Activated naive CD4-positive, alpha-beta T cell treated with anti-CD3 and anti-CD28 coated beads, Interleukin-2, amount 10 ng/mL, durations not matched to agents 7 days and 5 days (primary cell): ENCODE results near the gene KRT7.

Experiments used
- CTCF ChIA-PET: fragments of 350-600 bp; sonication (Branson Sonifier 250); formaldehyde crosslinking; loops from one replicate; lab custom pipeline; 2021; ENCODE audit warnings: antibody characterized with exemption; lab: Charles Lee
- DNase-seq: peaks from one replicate; pipeline ENCODE4 v3.0.0-alpha.2; 2020
- H3K27ac Mint-ChIP-seq: one replicate; pipeline ENCODE4 v1.8.0; 2021; ENCODE audit warnings: mild to moderate bottlenecking, moderate library complexity, mixed read lengths
- H3K27me3 Mint-ChIP-seq: one replicate; pipeline ENCODE4 v1.8.0; 2021; ENCODE audit warnings: mild to moderate bottlenecking, mixed read lengths
- H3K36me3 Mint-ChIP-seq: one replicate; pipeline ENCODE4 v1.8.0; 2021; ENCODE audit warnings: mixed read lengths
- H3K4me1 Mint-ChIP-seq: one replicate; pipeline ENCODE4 v1.8.0; 2021; ENCODE audit warnings: mixed read lengths
- H3K4me3 Mint-ChIP-seq: one replicate; pipeline ENCODE4 v1.8.0; 2021; ENCODE audit warnings: mild to moderate bottlenecking, moderate library complexity, mixed read lengths
- H3K9me3 Mint-ChIP-seq: one replicate; pipeline ENCODE4 v1.8.0; 2021; ENCODE audit warnings: mixed read lengths

KRT7 gene

GRCh38 chr12:52232674-52233461, at the start of gene KRT7:
Gene KRT7 (plus strand): TSS chr12:52233243. CDS start chr12:52233297, 54 bp downstream.
- Mint-ChIP-seq H3K27ac (no peak within 1 kb of the TSS), H3K4me1 (no peaks in the 10 kb centered on the region), H3K27me3 (peaks cover 93% of the 10 kb centered on the region), H3K36me3 (no peaks in the 10 kb centered on the region), H3K4me3 (no peak within 1 kb of the TSS), H3K9me3 (no peaks in the 10 kb centered on the region)
- peak; percentile 8 for DNase-seq
- CTCF ChIA-PET: interaction anchor here (1.0 kb wide), 2 partner anchors 11 to 12 kb away, joined by 3 read pairs; no protein-coding TSS in a partner anchor

GRCh38 chr12:52183544-52183910, 49.5 kb upstream of the KRT7 start:
- H3K4me1 Mint-ChIP-seq: peaks cover 5% of the 10 kb centered on the region
- H3K27me3 Mint-ChIP-seq: peaks cover 50% of the 10 kb centered on the region
- no peaks in the 10 kb centered on the region for H3K9me3 Mint-ChIP-seq
- no peak for DNase-seq
- CTCF ChIA-PET: interaction anchor here (1.0 kb wide), 1 partner anchor 30 kb away, joined by 3 read pairs; no protein-coding TSS in a partner anchor
- H3K27ac Mint-ChIP-seq: no peak overlapping the region
- no peak overlapping the region for H3K4me3 Mint-ChIP-seq
- H3K36me3 Mint-ChIP-seq: no peaks in the 10 kb centered on the region

GRCh38 chr12:52183971-52184370, 49.1 kb upstream of the KRT7 start:
- Mint-ChIP-seq H3K4me1 (peaks cover 5% of the 10 kb centered on the region), H3K27me3 (peaks cover 53% of the 10 kb centered on the region), H3K36me3 (no peaks in the 10 kb centered on the region), H3K4me3 (no peak overlapping the region), H3K9me3 (no peaks in the 10 kb centered on the region), H3K27ac (no peak overlapping the region)
- CTCF ChIA-PET: interaction anchor here (2.3 kb wide), 1 partner anchor 29 kb away, joined by 7 read pairs; no protein-coding TSS in a partner anchor
- DNase-seq: no peak

- Mint-ChIP-seq H3K27me3 (peaks cover 50% of the 10 kb centered on the region), H3K4me1 (peaks cover 7% of the 10 kb centered on the region), H3K36me3 (no peaks in the 10 kb centered on the region), H3K9me3 (no peaks in the 10 kb centered on the region), H3K27ac (no peak overlapping the region), H3K4me3 (no peak overlapping the region)
- CTCF ChIA-PET: interaction anchor here (2.3 kb wide), 1 partner anchor 29 kb away, joined by 7 read pairs; no protein-coding TSS in a partner anchor
- no peak for DNase-seq
Measured at GRCh38 chr12:52184813-52185212, 48.2 kb upstream of the KRT7 start.

GRCh38 chr12:52185400-52185967, 47.6 kb upstream of the KRT7 start:
- Mint-ChIP-seq H3K27ac (no peak overlapping the region), H3K36me3 (no peaks in the 10 kb centered on the region), H3K4me1 (peaks cover 7% of the 10 kb centered on the region), H3K9me3 (no peaks in the 10 kb centered on the region), H3K4me3 (no peak overlapping the region), H3K27me3 (peaks cover 50% of the 10 kb centered on the region)
- CTCF ChIA-PET: interaction anchor here (1.8 to 2.3 kb wide), 2 partner anchors 28 kb away, joined by 7 read pairs; no protein-coding TSS in a partner anchor
- no peak for DNase-seq

GRCh38 chr12:52186118-52186840, 46.8 kb upstream of the KRT7 start:
- no peaks in the 10 kb centered on the region for H3K9me3 Mint-ChIP-seq
- no peak overlapping the region for H3K4me3 Mint-ChIP-seq
- DNase-seq: no peak
- no peak overlapping the region for H3K27ac Mint-ChIP-seq
- no peaks in the 10 kb centered on the region for H3K36me3 Mint-ChIP-seq
- CTCF ChIA-PET: interaction anchor here (1.0 to 2.3 kb wide), 3 partner anchors 9 to 29 kb away, joined by 5 to 7 read pairs (median 7); no protein-coding TSS in a partner anchor
- H3K4me1 Mint-ChIP-seq: peaks cover 7% of the 10 kb centered on the region
- peaks cover 49% of the 10 kb centered on the region for H3K27me3 Mint-ChIP-seq

- Mint-ChIP-seq H3K27me3 (peaks cover 44% of the 10 kb centered on the region), H3K9me3 (no peaks in the 10 kb centered on the region), H3K27ac (no peak overlapping the region), H3K4me3 (no peak overlapping the region), H3K36me3 (no peaks in the 10 kb centered on the region), H3K4me1 (peaks cover 7% of the 10 kb centered on the region)
- DNase-seq: no peak
- CTCF ChIA-PET: interaction anchor here (1.0 to 1.8 kb wide), 2 partner anchors 10 to 29 kb away, joined by 5 to 7 read pairs; no protein-coding TSS in a partner anchor
Measured at GRCh38 chr12:52187206-52187605, 45.8 kb upstream of the KRT7 start.

GRCh38 chr12:52187640-52188039, 45.4 kb upstream of the KRT7 start:
- Mint-ChIP-seq H3K4me1 (peaks cover 7% of the 10 kb centered on the region), H3K4me3 (no peak overlapping the region), H3K9me3 (no peaks in the 10 kb centered on the region), H3K27me3 (peaks cover 45% of the 10 kb centered on the region), H3K27ac (no peak overlapping the region), H3K36me3 (no peaks in the 10 kb centered on the region)
- DNase-seq: no peak
- CTCF ChIA-PET: interaction anchor here (1.0 kb wide), 1 partner anchor 10 kb away, joined by 5 read pairs; no protein-coding TSS in a partner anchor

- Mint-ChIP-seq H3K27me3 (peaks cover 51% of the 10 kb centered on the region), H3K36me3 (no peaks in the 10 kb centered on the region), H3K4me3 (no peak overlapping the region), H3K27ac (no peak overlapping the region), H3K4me1 (peaks cover 7% of the 10 kb centered on the region), H3K9me3 (no peaks in the 10 kb centered on the region)
- CTCF ChIA-PET: no interaction called here
- DNase-seq: no peak
Measured at GRCh38 chr12:52188658-52189057, 44.4 kb upstream of the KRT7 start.

GRCh38 chr12:52189376-52190174, 43.5 kb upstream of the KRT7 start:
- H3K4me3 Mint-ChIP-seq: no peak overlapping the region
- CTCF ChIA-PET: interaction anchor here (1.3 kb wide), 1 partner anchor 32 kb away, joined by 3 read pairs; no protein-coding TSS in a partner anchor
- DNase-seq: no peak
- no peaks in the 10 kb centered on the region for H3K9me3 Mint-ChIP-seq
- H3K4me1 Mint-ChIP-seq: peaks cover 10% of the 10 kb centered on the region
- no peaks in the 10 kb centered on the region for H3K36me3 Mint-ChIP-seq
- H3K27ac Mint-ChIP-seq: no peak overlapping the region
- H3K27me3 Mint-ChIP-seq: peaks cover 59% of the 10 kb centered on the region

GRCh38 chr12:52190860-52191729, 41.9 kb upstream of the KRT7 start:
- no peaks in the 10 kb centered on the region for H3K9me3 Mint-ChIP-seq
- no peak overlapping the region for H3K4me3 Mint-ChIP-seq
- DNase-seq: no peak
- H3K27me3 Mint-ChIP-seq: peaks cover 70% of the 10 kb centered on the region
- no peaks in the 10 kb centered on the region for H3K36me3 Mint-ChIP-seq
- H3K4me1 Mint-ChIP-seq: peaks cover 5% of the 10 kb centered on the region
- CTCF ChIA-PET: interaction anchor here (1.1 to 1.6 kb wide), 3 partner anchors 22 to 31 kb away, joined by 3 to 5 read pairs (median 3); no protein-coding TSS in a partner anchor
- no peak overlapping the region for H3K27ac Mint-ChIP-seq

- peaks cover 77% of the 10 kb centered on the region for H3K27me3 Mint-ChIP-seq
Measured at GRCh38 chr12:52191841-52192791, 40.9 kb upstream of the KRT7 start, which contains the start of gene KRT80. Gene KRT80 (minus strand): TSS chr12:52192014. CDS start chr12:52191902, 112 bp downstream.

More at GRCh38 chr12:52191841-52192791, 40.9 kb upstream of the KRT7 start, which contains the start of gene KRT80:
- no peak for DNase-seq
- H3K4me3 Mint-ChIP-seq: no peak within 1 kb of the TSS
- H3K4me1 Mint-ChIP-seq: peaks cover 5% of the 10 kb centered on the region
- H3K36me3 Mint-ChIP-seq: no peaks in the 10 kb centered on the region
- no peak within 1 kb of the TSS for H3K27ac Mint-ChIP-seq
- CTCF ChIA-PET: interaction anchor here (1.1 to 1.6 kb wide), 2 partner anchors 21 to 30 kb away, joined by 3 to 5 read pairs; no protein-coding TSS in a partner anchor
- no peaks in the 10 kb centered on the region for H3K9me3 Mint-ChIP-seq
